CD8-positive, alpha-beta memory T cell (primary cell): ENCODE measurements around the gene C19orf67. TPM values are rescaled to one million over a fixed set of nuclear protein-coding genes. Genes with fewer than 3 reads are reported as not detected.

ENCODE experiments used
- CTCF ChIA-PET: fragments of 350-600 bp; sonication (Branson Sonifier 250); formaldehyde crosslinking; loops from one replicate; lab custom pipeline; 2021; ENCODE audit warnings: antibody characterized with exemption; lab: Charles Lee
- POLR2A ChIA-PET: fragments of 350-600 bp; sonication (Branson Sonifier 250); formaldehyde crosslinking; loops from one replicate; lab custom pipeline; 2021; ENCODE audit warnings: antibody characterized with exemption; lab: Charles Lee
- DNase-seq, 5 donors: peaks; one replicate each; pipeline versions ENCODE4 v3.0.0 to v3.0.0-alpha.2; 2020 to 2022; ENCODE audit warnings: mixed read lengths in 1 of 5
- H3K27ac ChIP-seq: one replicate; pipeline ENCODE4 v1.7.0; 2013; ENCODE audit warnings: low read depth, mild to moderate bottlenecking, low read length, moderate library complexity
- H3K27me3 ChIP-seq: 2 replicates; pipeline ENCODE4 v1.7.0; 2013; ENCODE audit warnings: low read length, mild to moderate bottlenecking; ENCODE audit not compliant: insufficient read depth, poor library complexity, severe bottlenecking
- H3K36me3 ChIP-seq: 2 replicates; pipeline ENCODE4 v1.7.0; 2013; ENCODE audit warnings: mild to moderate bottlenecking, low read length, moderate library complexity; ENCODE audit not compliant: insufficient read depth
- H3K4me1 ChIP-seq: 2 replicates; pipeline ENCODE4 v1.7.0; 2013; ENCODE audit warnings: mild to moderate bottlenecking, low read length, moderate library complexity; ENCODE audit not compliant: insufficient read depth
- H3K4me3 ChIP-seq: 2 replicates; pipeline ENCODE4 v1.7.0; 2013; ENCODE audit warnings: mild to moderate bottlenecking, low read length
- H3K9me3 ChIP-seq: 2 replicates; pipeline ENCODE4 v1.7.0; 2013; ENCODE audit warnings: mild to moderate bottlenecking, low read length
- H3K27ac Mint-ChIP-seq, 8 donors: one replicate each; pipeline ENCODE4 v1.8.0; 2020 to 2021; ENCODE audit warnings: mixed read lengths in 8 of 8, mild to moderate bottlenecking in 6 of 8, inconsistent platforms in 3 of 8, moderate library complexity in 3 of 8
- H3K27me3 Mint-ChIP-seq, 2 donors: one replicate each; pipeline ENCODE4 v1.8.0; 2020 to 2021; ENCODE audit warnings: mixed read lengths in 2 of 2, mild to moderate bottlenecking in 1 of 2, moderate library complexity in 1 of 2
- H3K36me3 Mint-ChIP-seq, 3 donors: one replicate each; pipeline ENCODE4 v1.8.0; 2020 to 2021; ENCODE audit warnings: mixed read lengths in 3 of 3, inconsistent platforms in 1 of 3, mild to moderate bottlenecking in 1 of 3
- H3K4me1 Mint-ChIP-seq, 3 donors: one replicate each; pipeline ENCODE4 v1.8.0; 2020 to 2021; ENCODE audit warnings: mixed read lengths in 3 of 3, inconsistent platforms in 1 of 3, mild to moderate bottlenecking in 1 of 3
- H3K4me3 Mint-ChIP-seq, 7 donors: one replicate each; pipeline ENCODE4 v1.8.0; 2020 to 2021; ENCODE audit warnings: mixed read lengths in 7 of 7, mild to moderate bottlenecking in 6 of 7, moderate library complexity in 4 of 7, inconsistent platforms in 2 of 7
- H3K9me3 Mint-ChIP-seq, 5 donors: one replicate each; pipeline ENCODE4 v1.8.0; 2020 to 2022; ENCODE audit warnings: mixed read lengths in 5 of 5, mild to moderate bottlenecking in 3 of 5, moderate library complexity in 2 of 5, inconsistent platforms in 1 of 5
- polyA plus RNA-seq: library from polyadenylated mRNA; unstranded; fragments of 300-500 nt; fragmentation: Illumina TruSeq; gene quantifications from one replicate; pipeline ENCODE4 v1.2.3, GENCODE V29; 2021
- total RNA-seq, 2 experiments: library from RNA; stranded (reverse); gene quantifications; one replicate each; pipeline ENCODE4 v1.2.3, GENCODE V29; 2021

C19orf67 gene
- total and polyA plus RNA-seq, 3 experiments from 2014 or later = 0.42 TPM; not detected in 2

DNA sequence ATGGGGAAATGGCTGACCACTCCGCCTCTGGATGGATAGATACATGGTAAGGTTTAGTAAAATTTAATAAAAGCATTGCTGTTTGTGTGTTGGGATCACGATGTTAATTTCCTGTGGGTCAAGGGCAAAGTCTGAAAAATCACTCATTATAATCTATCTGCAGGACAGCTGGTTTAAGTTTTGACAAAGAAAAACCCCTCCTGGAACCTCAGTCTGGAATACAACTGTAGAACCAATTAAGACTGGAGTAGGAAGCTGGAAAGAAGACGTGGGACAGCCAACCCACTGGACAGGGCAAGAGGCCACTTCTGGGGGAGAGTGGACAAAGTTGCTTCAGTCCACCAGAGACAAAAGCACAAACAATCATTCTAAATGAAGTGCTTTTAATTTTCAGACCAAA, 33.6 kb upstream of the C19orf67 start:
- H3K27me3 ChIP-seq = no peaks in the 10 kb centered on the region
- peak overlapping the region; percentile 42 for H3K4me3 ChIP-seq
- Mint-ChIP-seq H3K27me3 (peaks cover 0 to 2% of the 10 kb centered on the region in 2 donors), H3K9me3 (no peaks in the 10 kb centered on the region), H3K4me3 (peak overlapping the region; percentile 88 to 98 (median 94)), H3K4me1 (peaks cover 30 to 38% (median 35%) of the 10 kb centered on the region in 3 donors), H3K27ac (peak overlapping the region; percentile 96 to 100 (median 99)), H3K36me3 (peaks cover 0 to 6% (median 0%) of the 10 kb centered on the region in 3 donors)
- ChIA-PET POLR2A (interaction anchor here (1.7 kb wide), 1 partner anchor 17 kb away, joined by 4 read pairs; the partner anchor contains the start of gene ASF1B), CTCF (interaction anchor here (1.0 to 1.3 kb wide), 2 partner anchors 18 to 43 kb away, joined by 3 read pairs; partner anchors contain the start of gene ASF1B)
- peaks cover 25% of the 10 kb centered on the region for H3K4me1 ChIP-seq
- H3K36me3 ChIP-seq = no peaks in the 10 kb centered on the region
- no peaks in the 10 kb centered on the region for H3K9me3 ChIP-seq
- peak overlapping the region; percentile 85 for H3K27ac ChIP-seq
- DNase-seq = no peak

DNA sequence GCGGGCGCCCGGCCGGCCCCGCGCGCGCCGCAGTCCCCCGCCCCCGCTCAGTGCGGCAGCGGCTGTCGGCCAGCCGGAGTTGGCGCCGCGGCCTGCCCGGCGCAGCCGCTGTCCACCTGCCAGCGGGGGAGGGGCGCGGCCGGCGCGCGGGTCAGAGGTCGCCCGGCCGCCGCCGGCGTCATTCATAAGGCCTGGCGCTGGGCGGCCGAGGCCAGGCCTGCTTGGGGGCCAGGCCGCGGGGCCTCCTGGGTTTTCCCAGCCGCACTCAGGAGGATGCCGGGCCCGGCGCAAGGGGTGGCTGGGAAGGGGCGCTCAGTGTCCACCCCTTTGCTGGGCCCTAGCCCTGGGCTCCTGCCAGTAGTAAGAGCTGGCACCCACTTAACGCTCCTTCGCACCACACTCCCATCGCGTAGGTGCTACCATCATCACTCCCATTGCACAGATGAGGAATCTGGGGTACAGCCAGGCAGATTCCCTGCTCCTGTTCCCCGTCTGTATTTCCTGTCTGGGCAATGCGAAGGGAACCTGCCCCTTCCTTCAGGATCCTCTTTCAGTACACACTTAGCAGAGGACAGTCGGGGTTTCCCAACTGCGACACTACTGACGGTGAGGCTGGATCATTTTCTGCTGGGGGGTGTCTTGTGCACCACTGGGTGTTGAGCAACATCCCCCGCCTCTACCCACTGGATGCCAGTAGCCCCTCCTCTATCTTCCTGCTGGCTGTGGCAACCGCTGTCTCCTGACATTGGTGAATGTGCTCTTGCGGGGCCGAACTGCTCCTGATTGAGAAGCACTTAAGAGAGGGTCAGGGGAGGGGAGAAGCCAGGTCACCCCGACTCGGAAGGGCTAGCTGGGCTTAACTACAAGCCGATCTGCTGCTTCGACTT, 32.8 kb upstream of the C19orf67 start:
- Histone ChIP-seq H3K27ac (peak overlapping the region; percentile 85), H3K36me3 (no peaks in the 10 kb centered on the region), H3K4me3 (peak overlapping the region; percentile 42), H3K27me3 (no peaks in the 10 kb centered on the region), H3K9me3 (no peaks in the 10 kb centered on the region), H3K4me1 (peaks cover 28% of the 10 kb centered on the region)
- POLR2A ChIA-PET = interaction anchor here (1.0 to 1.2 kb wide), 3 partner anchors 18 to 43 kb away, joined by 4 to 6 read pairs (median 6); partner anchors contain the start of gene ASF1B
- H3K9me3 Mint-ChIP-seq = no peaks in the 10 kb centered on the region
- peak overlapping the region; percentile 96 to 100 (median 99) for H3K27ac Mint-ChIP-seq
- H3K4me3 Mint-ChIP-seq = peak overlapping the region; percentile 88 to 98 (median 94)
- H3K27me3 Mint-ChIP-seq = peaks cover 0 to 4% of the 10 kb centered on the region in 2 donors
- CTCF ChIA-PET = interaction anchor here (1.0 to 1.3 kb wide), 4 partner anchors 13 to 42 kb away, joined by 3 to 5 read pairs (median 3); partner anchors contain the start of gene ASF1B
- H3K4me1 Mint-ChIP-seq = peaks cover 33 to 45% (median 35%) of the 10 kb centered on the region in 3 donors
- peaks cover 0 to 6% (median 0%) of the 10 kb centered on the region in 3 donors for H3K36me3 Mint-ChIP-seq
- DNase-seq = peak; percentile 29 to 68 (median 53)

DNA sequence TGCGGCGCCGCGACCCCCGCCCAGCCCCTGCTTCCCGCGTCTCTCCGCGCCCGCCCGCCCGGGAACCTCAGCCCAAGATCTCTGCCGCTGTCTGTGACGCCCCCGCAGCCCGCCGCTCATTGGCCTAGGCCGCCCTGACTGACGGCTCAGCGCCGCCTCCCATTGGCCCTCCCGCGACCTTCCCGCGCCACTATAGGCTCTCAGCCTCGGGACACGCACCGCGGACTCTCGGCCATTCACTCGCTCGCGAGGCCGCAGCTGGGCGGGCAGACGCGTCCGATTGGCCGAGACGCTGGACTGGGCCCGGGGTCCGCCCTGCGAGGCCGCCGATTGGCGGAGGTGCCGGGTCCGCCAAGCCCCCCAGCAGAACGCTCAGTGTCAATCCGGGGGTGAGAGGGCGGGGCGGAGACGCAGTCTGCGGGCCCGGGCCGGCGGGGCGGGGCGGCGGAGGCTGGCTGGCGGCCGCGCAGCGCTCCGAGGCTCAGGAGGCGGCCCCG, 32.1 kb upstream of the C19orf67 start, which contains the start of gene PRKACA:
Gene PRKACA (minus strand): TSS at position 95 of the 497 bp plus-strand sequence. CDS start 215 bp downstream, outside the sequence.
- DNase-seq = peak; percentile 97 to 99 (median 99)
- CTCF ChIA-PET = interaction anchor here (1.0 to 1.2 kb wide), 2 partner anchors 12 to 19 kb away, joined by 3 to 5 read pairs; partner anchors contain the start of gene ASF1B
- H3K36me3 ChIP-seq = no peaks in the 10 kb centered on the region
- peak within 1 kb of the TSS; percentile 92 to 98 (median 96) for H3K4me3 Mint-ChIP-seq
- no peaks in the 10 kb centered on the region for H3K27me3 ChIP-seq
- peaks cover 0 to 6% (median 0%) of the 10 kb centered on the region in 3 donors for H3K36me3 Mint-ChIP-seq
- H3K4me1 ChIP-seq = peaks cover 34% of the 10 kb centered on the region
- H3K4me1 Mint-ChIP-seq = peaks cover 35 to 52% (median 35%) of the 10 kb centered on the region in 3 donors
- H3K27ac Mint-ChIP-seq = peak within 1 kb of the TSS; percentile 96 to 100 (median 99)
- H3K27me3 Mint-ChIP-seq = peaks cover 0 to 4% of the 10 kb centered on the region in 2 donors
- no peaks in the 10 kb centered on the region for H3K9me3 ChIP-seq
- POLR2A ChIA-PET = interaction anchor here (0.5 to 1.2 kb wide), 4 partner anchors 19 to 65 kb away, joined by 4 to 12 read pairs (median 6); partner anchors contain the start of gene ASF1B
- peak within 1 kb of the TSS; percentile 85 for H3K27ac ChIP-seq
- H3K9me3 Mint-ChIP-seq = no peaks in the 10 kb centered on the region
- H3K4me3 ChIP-seq = peak within 1 kb of the TSS; percentile 60

DNA sequence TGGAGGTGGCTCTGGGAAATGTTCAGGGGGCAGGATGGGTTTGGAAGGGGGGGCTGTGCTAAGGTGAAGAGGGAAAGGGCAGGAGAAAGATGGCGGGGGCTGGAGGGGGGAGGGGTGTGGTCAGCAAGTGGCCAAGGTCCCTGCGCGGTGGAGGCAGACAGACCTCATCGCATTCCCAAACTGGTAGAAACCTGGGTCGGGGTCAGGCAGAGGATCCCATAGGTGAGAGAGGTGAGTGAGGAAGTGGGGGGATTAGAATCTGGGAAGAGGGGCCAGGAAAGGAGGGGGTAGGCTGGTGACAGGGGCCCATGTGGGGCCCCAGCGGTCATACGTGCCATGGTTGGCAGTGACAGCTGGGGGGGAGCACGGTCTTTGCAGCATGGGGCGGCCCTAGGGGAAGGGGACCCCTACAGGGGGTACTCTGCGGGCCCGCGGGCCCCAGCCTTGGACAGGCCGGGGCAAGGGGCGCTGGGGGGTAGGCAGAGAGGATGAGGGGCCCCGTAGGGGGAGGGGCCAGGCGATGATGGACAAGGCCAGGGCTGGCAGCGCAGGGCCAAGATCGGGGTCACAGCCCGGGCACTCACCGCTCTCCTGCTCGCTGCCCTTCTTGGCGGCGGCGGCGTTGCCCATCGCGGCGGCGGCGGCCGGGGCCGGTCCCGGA, 31.5 kb upstream of the C19orf67 start:
- Histone ChIP-seq H3K36me3 (no peaks in the 10 kb centered on the region), H3K27ac (peak overlapping the region; percentile 33), H3K27me3 (no peaks in the 10 kb centered on the region), H3K4me3 (peak overlapping the region; percentile 60), H3K9me3 (no peaks in the 10 kb centered on the region), H3K4me1 (peaks cover 34% of the 10 kb centered on the region)
- Mint-ChIP-seq H3K4me1 (peaks cover 35 to 57% (median 35%) of the 10 kb centered on the region in 3 donors), H3K4me3 (peak overlapping the region; percentile 84 to 98 (median 93)), H3K9me3 (no peaks in the 10 kb centered on the region), H3K36me3 (peaks cover 0 to 6% (median 0%) of the 10 kb centered on the region in 3 donors), H3K27me3 (peaks cover 0 to 4% of the 10 kb centered on the region in 2 donors), H3K27ac (peak overlapping the region in 7 of 8 donors; percentile 63 to 98 (median 92))
- peak in 2 of 5 donors; percentile 17 to 58 for DNase-seq
- ChIA-PET POLR2A (interaction anchor here (0.5 to 1.2 kb wide), 5 partner anchors 20 to 64 kb away, joined by 3 to 12 read pairs (median 6); partner anchors contain the start of genes ASF1B and MISP3), CTCF (interaction anchor here (1.0 to 5.0 kb wide), 5 partner anchors 11 to 44 kb away, joined by 3 to 28 read pairs (median 5); partner anchors contain the start of genes ASF1B and MISP3)

DNA sequence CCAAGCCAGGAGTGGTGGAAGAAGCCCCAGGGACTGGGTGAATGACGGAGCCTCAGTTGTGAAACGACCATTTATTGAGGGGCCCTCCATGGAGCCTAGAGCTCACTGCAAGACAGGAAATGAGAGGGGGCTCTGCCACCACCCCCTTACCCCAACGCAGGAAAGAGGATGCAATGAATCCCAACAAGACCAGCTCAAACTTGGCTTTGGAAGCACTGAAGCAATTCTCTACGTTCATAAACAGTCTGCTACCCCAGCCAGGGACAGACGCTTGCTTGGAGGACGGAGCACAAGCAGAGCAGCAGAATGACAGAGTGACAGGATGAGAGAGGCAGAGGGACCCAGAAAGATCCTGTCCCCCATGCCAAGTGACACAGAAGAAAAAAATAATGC, 30.9 kb upstream of the C19orf67 start:
- Mint-ChIP-seq H3K4me1 (peaks cover 35 to 62% (median 36%) of the 10 kb centered on the region in 3 donors), H3K9me3 (no peaks in the 10 kb centered on the region), H3K36me3 (peaks cover 0 to 6% (median 0%) of the 10 kb centered on the region in 3 donors), H3K27me3 (peaks cover 0 to 4% of the 10 kb centered on the region in 2 donors), H3K27ac (peak overlapping the region; percentile 63 to 98 (median 91)), H3K4me3 (peak overlapping the region; percentile 84 to 95 (median 92))
- peaks cover 38% of the 10 kb centered on the region for H3K4me1 ChIP-seq
- peak in 1 of 5 donors; percentile 9 for DNase-seq
- H3K27me3 ChIP-seq = no peaks in the 10 kb centered on the region
- CTCF ChIA-PET = interaction anchor here (1.6 to 5.0 kb wide), 4 partner anchors 20 to 44 kb away, joined by 3 to 28 read pairs (median 13); partner anchors contain the start of genes ASF1B and MISP3
- no peaks in the 10 kb centered on the region for H3K36me3 ChIP-seq
- POLR2A ChIA-PET = interaction anchor here (1.0 kb wide), 2 partner anchors 21 to 44 kb away, joined by 3 read pairs; partner anchors contain the start of gene MISP3
- no peaks in the 10 kb centered on the region for H3K9me3 ChIP-seq
- H3K27ac ChIP-seq = peak overlapping the region; percentile 33
- H3K4me3 ChIP-seq = peak overlapping the region; percentile 60

DNA sequence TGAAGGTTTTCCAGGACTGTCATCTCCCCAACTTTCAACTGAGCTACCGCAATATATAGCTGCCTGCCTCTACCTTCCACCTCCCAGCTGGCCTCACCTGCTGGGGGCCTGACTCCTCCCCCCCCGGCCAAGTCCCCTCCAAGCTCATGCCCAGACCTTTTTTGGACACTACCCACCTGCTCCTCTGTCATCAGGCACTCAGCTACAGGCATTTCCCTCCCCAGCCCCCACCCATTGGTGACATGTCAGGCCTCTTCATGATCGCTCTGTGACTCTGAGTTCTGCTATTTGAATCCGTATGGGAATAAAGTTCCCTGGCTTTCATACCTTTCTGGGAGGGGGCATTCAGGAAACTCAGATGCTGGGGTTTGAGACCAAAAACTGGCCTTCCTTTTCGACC, 30.2 kb upstream of the C19orf67 start:
- Histone ChIP-seq H3K9me3 (no peaks in the 10 kb centered on the region), H3K4me3 (peak overlapping the region; percentile 60), H3K36me3 (no peaks in the 10 kb centered on the region), H3K27ac (no peak overlapping the region), H3K4me1 (peaks cover 39% of the 10 kb centered on the region), H3K27me3 (no peaks in the 10 kb centered on the region)
- Mint-ChIP-seq H3K4me1 (peaks cover 35 to 63% (median 37%) of the 10 kb centered on the region in 3 donors), H3K9me3 (no peaks in the 10 kb centered on the region), H3K27ac (peak overlapping the region in 4 of 8 donors; percentile 17 to 86 (median 62)), H3K27me3 (peaks cover 0 to 4% of the 10 kb centered on the region in 2 donors), H3K4me3 (peak overlapping the region; percentile 84 to 95 (median 92)), H3K36me3 (peaks cover 0 to 6% (median 0%) of the 10 kb centered on the region in 3 donors)
- DNase-seq = no peak
- POLR2A ChIA-PET = interaction anchor here (1.0 kb wide), 2 partner anchors 20 to 43 kb away, joined by 3 read pairs; partner anchors contain the start of gene MISP3
- CTCF ChIA-PET = interaction anchor here (0.8 to 5.0 kb wide), 10 partner anchors 11 to 266 kb away, joined by 3 to 28 read pairs (median 4); partner anchors contain the start of genes ADGRE5, ASF1B and MISP3
